ENCODE measurements around the gene FNBP1.

- TF ChIP-seq CTCF (conservative IDR thresholded peaks at IDR 0.05 in 1 of 2, IDR thresholded peaks at IDR 0.05 in 1 of 2; ENCODE audit: low read depth in 1 of 2, low read length in 2 of 2) (no peak), EZH2 (IDR thresholded peaks at IDR 0.05; ENCODE audit: low read length, missing control alignments) (no peak)
Observed at GRCh38 chr9:129867136-129868022, 175.6 kb downstream of the FNBP1 start.

Data from fibroblast of lung (primary cell).